GM18520 (cell line): ENCODE data around the gene RAP2A.
A peak's percentile ranks its signal among the peaks of the same experiment; 100 is the strongest.

Experiments
- ATAC-seq: cut with Tn5 transposase; IDR thresholded peaks from one replicate; pipeline ENCODE4 v1.9.1; 2021; ENCODE audit not compliant: unreplicated experiment

Gene RAP2A

DNA sequence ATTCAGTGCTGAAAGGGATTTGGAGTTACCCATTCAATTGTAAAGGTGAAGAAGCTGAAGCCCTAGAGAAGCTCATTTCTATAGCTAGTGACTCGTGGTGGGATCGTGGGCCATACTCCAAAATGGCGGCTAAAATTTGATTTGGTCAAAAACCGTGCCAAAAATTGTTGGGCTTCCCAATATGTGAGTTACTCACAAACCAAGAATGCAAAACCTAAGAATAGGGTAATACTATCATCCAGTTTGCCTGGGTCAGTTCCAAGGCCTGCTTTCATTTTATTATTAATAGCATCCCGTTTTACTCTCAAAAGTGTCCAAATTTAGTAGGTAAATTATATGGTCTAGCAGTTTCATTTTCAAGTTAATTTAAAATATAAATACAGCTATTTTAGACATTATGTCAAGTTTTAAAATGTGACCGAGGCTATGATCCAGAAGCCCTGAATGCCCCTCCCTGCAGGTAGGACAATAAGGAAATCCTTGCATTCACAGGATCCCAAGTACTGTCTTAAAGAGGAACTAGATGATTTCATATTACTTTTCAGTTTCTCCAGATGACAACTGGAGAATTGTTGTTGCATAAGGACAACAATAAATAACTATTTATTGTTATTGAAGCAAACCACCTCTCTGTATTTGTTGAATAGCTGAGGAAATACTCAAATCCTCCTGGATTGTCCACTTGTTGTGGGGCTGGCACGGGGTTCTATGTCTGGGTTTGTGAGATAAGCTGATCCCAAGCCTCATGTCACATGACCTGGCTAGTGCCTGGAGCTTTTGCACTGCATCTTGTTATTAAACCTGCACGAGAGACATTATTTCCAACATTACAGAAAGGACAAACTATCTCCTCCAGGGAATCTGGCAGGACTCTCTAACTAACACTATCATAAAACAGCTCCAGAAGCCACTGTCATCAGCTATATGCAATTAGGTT is 11.6 kb upstream of the RAP2A start:
- no peak for ATAC-seq

- ATAC-seq = no peak
Observed at GRCh38 chr13:97423300-97424045, 10.5 kb upstream of the RAP2A start.

GRCh38 chr13:97425590-97425989 is 8.4 kb upstream of the RAP2A start:
- ATAC-seq = no peak

DNA sequence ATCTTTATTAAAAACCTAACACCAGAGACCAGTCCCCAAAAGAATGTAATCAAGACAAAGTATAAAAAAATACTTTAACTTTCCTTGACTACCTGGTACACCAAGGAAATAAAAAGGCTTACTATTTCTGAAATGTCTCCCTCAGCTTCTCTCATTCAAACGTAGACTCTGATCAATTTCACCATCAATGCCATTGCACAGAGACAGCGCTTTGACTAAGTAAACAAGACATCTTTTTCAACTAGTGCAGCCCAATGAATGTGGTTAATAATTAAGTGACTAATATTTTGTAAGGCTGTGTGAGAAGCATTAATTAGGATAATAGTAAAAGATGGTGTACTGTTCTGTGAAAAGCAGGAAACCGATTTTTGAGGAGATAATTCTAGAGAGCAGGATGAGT is 7.3 kb upstream of the RAP2A start:
- no peak for ATAC-seq

- ATAC-seq = no peak
Observed at GRCh38 chr13:97429681-97430081, 4.3 kb upstream of the RAP2A start.

DNA sequence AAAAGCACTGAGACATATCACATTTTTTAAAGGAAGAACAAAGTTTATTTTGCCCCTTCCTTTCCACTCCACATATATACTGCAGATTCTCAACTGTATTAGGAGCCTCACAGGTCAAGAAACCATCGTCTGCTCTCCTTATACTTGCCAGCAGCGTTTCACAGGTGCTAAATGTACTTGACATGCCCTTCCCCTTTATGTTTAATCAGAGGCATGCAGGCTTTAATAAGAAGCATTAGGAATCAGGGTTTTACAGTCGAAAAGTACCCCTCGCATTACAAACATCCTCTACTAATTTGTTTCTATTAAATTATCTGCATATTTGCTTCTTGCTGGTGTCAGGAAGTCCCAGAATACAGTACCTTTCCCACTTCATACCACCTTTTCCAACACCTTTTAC is 3.7 kb upstream of the RAP2A start:
- ATAC-seq = no peak

GRCh38 chr13:97431171-97431764 is 2.7 kb upstream of the RAP2A start:
- ATAC-seq = no peak

- ATAC-seq = no peak
Observed at GRCh38 chr13:97432232-97432916, 1.6 kb upstream of the RAP2A start.

- peak; percentile 85 for ATAC-seq
Observed at GRCh38 chr13:97432917-97433726, 847 bp upstream of the RAP2A start.

DNA sequence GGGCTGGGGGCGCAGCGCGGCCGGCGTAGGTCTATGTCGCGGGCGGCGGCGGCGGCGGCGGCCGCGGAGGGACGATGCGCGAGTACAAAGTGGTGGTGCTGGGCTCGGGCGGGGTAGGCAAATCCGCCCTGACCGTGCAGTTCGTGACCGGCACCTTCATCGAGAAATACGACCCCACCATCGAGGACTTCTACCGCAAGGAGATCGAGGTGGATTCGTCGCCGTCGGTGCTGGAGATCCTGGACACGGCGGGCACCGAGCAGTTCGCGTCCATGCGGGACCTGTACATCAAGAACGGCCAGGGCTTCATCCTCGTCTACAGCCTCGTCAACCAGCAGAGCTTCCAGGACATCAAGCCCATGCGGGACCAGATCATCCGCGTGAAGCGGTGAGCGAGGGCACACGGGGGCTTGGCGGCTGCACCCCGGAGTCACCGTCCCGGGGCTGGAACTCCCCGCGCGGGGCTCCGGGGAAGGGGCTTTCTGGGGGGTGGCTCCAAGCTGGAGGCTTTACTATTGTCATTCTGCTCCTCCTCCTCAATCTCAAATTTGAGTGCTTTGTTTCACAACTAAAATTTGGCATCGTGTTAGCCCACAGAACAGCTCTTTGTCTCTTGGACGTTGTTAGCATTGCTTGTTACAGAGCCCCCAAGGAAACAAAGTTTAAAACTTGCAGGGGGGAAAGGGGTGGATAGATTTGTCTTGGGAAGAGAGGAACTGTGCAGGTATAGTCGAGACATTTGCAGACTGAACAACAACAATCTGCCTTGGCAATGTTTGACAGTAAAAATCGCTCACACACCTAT is 630 bp downstream of the RAP2A start:
- no peak for ATAC-seq

DNA sequence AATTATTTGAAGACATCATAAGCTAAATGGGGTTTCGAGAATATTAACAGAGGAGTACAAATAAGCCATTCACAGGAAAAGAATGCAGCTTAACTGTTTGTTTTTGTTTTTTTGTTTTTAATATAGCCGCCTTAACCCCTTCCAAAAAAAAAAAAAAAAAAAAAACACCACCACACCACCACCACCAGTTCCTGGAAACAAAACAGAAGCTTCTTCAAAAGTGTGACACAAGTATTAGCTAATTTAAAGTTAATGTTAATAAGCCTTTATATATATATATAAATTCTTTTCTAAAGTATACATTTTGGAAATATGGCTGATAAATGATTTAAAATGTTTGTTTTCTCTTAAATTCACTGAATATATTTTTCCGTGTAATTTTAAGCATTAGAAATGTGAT is 1.4 kb downstream of the RAP2A start:
- ATAC-seq = no peak

DNA sequence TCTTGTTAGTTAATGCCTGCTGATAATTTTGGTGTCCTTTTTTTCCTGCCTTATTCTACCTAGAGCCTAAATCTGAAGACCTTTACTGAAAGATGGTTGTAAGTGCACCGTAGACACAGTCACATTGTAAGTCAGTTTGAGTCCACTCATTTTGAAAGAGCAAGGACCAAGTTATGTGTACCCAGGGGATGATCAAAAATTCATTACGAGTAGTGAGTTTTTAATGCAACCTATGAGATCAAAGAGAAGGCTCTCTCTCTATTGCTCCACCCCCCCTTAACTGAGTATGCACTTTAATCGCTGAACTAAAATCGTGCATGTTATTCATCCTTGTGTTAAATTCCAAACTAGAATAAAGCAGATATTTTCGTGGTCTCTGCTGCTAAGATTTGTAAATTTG is 1.8 kb downstream of the RAP2A start:
- ATAC-seq = no peak

DNA sequence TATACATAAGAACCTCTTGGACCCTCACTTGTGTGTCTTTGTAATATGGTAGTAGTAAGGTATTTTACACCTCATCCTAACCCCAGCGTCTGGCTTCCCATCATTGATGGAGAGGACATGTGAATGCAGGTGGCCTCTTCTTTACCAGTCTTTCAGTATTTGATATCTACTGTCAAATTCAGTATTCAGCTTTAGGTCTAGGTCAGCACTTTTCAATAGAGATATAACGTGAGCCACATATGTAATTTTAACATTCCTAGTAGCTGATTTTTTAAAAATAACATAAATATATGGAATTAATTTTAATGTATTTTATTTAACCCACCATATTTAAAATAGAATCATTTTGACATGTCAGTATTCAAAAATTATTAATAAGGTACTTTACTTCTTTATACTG is 2.9 kb downstream of the RAP2A start:
- no peak for ATAC-seq

DNA sequence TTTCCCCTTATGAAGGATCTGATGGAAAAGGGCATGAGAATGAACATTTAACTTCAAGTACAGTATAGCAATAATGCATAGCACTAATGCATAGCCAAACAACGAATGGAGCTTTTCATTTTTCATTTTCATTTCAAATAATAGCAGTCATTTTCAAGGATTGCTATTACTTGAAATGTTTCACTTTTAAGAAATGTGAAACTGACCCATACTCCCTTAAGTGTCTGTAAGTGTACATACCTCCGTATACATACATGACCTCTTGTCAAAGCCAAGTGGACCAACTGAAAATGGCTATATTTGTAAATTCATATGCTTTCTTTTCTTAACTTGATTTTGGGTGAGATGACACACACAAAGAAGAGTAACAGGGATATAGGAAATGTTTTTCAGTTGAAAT is 3.8 kb downstream of the RAP2A start:
- ATAC-seq = no peak

GRCh38 chr13:97438856-97439595 is 5.1 kb downstream of the RAP2A start:
- ATAC-seq = no peak

GRCh38 chr13:97440598-97441170 is 6.7 kb downstream of the RAP2A start:
- ATAC-seq = no peak

DNA sequence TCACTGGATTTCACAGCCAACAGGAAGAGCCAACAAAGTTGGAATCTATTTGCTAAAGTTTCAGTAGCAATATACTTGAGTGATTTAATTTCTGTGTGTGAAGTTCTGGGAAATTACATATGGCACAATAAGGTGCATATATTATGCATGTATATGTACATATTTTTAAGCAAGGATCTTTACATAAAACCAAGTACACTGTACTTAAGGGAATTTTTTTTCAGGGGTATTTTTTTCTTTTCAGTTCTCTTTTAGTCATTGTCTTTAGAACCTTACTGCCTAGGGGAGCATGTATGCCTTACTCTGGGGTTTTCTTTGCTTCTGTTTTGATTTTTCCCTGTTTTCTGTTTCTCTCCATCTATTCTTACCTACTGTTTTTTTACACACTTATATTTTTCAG is 7.4 kb downstream of the RAP2A start:
- peak; percentile 50 for ATAC-seq

GRCh38 chr13:97445522-97446187 is 11.7 kb downstream of the RAP2A start:
- no peak for ATAC-seq
